ENCODE measurements around the gene SPTBN1. TPM values are rescaled to one million over a fixed set of nuclear protein-coding genes. Genes with fewer than 3 reads are reported as not detected.

Gene SPTBN1
- total and polyA plus RNA-seq, 2 of the 13 experiments (the other 11 are each of a cell fraction or from before 2014, with no cell fraction given), result 123 to 299 TPM

GRCh38 chr2:54579061-54579681 is 123.0 kb downstream of the SPTBN1 start (continued):
- TF ChIP-seq NFAT5 (CRISPR knock-in tag; IDR thresholded peaks at IDR 0.05) (no peak), ZNF503 (CRISPR knock-in tag; IDR thresholded peaks at IDR 0.05) (no peak), GFI1 (CRISPR knock-in tag; IDR thresholded peaks at IDR 0.05; ENCODE audit: borderline replicate concordance) (no peak), TRAFD1 (CRISPR knock-in tag; IDR thresholded peaks at IDR 0.05; ENCODE audit: borderline replicate concordance) (no peak), ZC3H13 (CRISPR knock-in tag; IDR thresholded peaks at IDR 0.05) (no peak), ZNF660 (CRISPR knock-in tag; IDR thresholded peaks at IDR 0.05; ENCODE audit: borderline replicate concordance, low read depth) (no peak), RAD51 (IDR thresholded peaks at IDR 0.05; ENCODE audit: borderline replicate concordance) (no peak), ZNF570 (CRISPR knock-in tag; IDR thresholded peaks at IDR 0.05; ENCODE audit: borderline replicate concordance) (no peak), ZNF460 (CRISPR knock-in tag; IDR thresholded peaks at IDR 0.05; ENCODE audit: borderline replicate concordance) (no peak), REST (IDR thresholded peaks at IDR 0.05; ENCODE audit: borderline replicate concordance in 1 of 2, low read depth in 1 of 2, low read length in 2 of 2) (no peak), ELF4 (CRISPR knock-in tag; IDR thresholded peaks at IDR 0.05; ENCODE audit: borderline replicate concordance) (no peak), ZNF878 (CRISPR knock-in tag; IDR thresholded peaks at IDR 0.05) (no peak), CREM (IDR thresholded peaks at IDR 0.05) (no peak), CREM (CRISPR knock-in tag; IDR thresholded peaks at IDR 0.05) (no peak), NR0B2 (CRISPR knock-in tag; IDR thresholded peaks at IDR 0.05) (no peak), SALL1 (CRISPR knock-in tag; IDR thresholded peaks at IDR 0.05) (0 out of 2 replicates have a peak, but pooled peaks have one; percentile 5)
